A549 (cell line): Measurements from ENCODE around the gene MBLAC2. TPM values are rescaled to one million over a fixed set of nuclear protein-coding genes. Genes with fewer than 3 reads are reported as not detected.

Source experiments
- ATAC-seq, 2 experiments: fragments of 200-7000 bp in 1 of 2; fragments of >200 bp in 1 of 2; cut with Nextera tagmentation in 1 of 2; cut with Tn5 transposase in 1 of 2; 3 replicates each; pipeline versions ENCODE4 v1.8.0 to v1.9.1; 2018 to 2020; ENCODE audit warnings: mild to moderate bottlenecking in 1 of 2, moderate library complexity in 1 of 2
- CTCF ChIA-PET: fragments of 300-600 bp; sonication (Branson Sonifier 250); formaldehyde crosslinking; extraction: SDS; loops from one replicate; lab custom pipeline; 2021; ENCODE audit warnings: antibody characterized with exemption, inconsistent platforms; lab: Yijun Ruan, JAX
- POLR2A ChIA-PET: fragments of 350-600 bp; formaldehyde crosslinking; extraction: SDS; loops from one replicate; lab custom pipeline; 2021; ENCODE audit warnings: antibody characterized with exemption, inconsistent platforms; lab: Yijun Ruan, JAX
- DNase-seq, 2 experiments: peaks; one replicate each; pipeline versions ENCODE4 v3.0.0 to v3.0.0-alpha.2; 2011 to 2016; ENCODE audit warnings: low read depth in 1 of 2, low spot score in 1 of 2
- FAIRE-seq: peaks from 2 replicates; lab custom pipeline; 2011; peaks lifted over from hg19 to GRCh38; lab: Jason Lieb, UNC
- H3K27ac ChIP-seq, 2 experiments: fragments of >200 bp; sonication (Bioruptor Twin); formaldehyde crosslinking; 3 replicates each; pipeline ENCODE4 v1.5.1; 2016 to 2017
- H3K4me1 ChIP-seq: fragments of >200 bp; sonication (Bioruptor Twin); formaldehyde crosslinking; 3 replicates; pipeline ENCODE4 v1.6.1; 2016
- H3K4me2 ChIP-seq: fragments of >200 bp; sonication (Bioruptor Twin); formaldehyde crosslinking; 3 replicates; pipeline ENCODE4 v1.6.1; 2016
- H3K4me3 ChIP-seq: fragments of >200 bp; sonication (Bioruptor Twin); formaldehyde crosslinking; 3 replicates; pipeline ENCODE4 v1.5.1; 2016
- H3K9me3 ChIP-seq: fragments of >200 bp; sonication (Bioruptor Twin); formaldehyde crosslinking; 3 replicates; pipeline ENCODE4 v1.6.1; 2016
- BCL3 ChIP-seq: fragments of >200 bp; sonication (Bioruptor Twin); formaldehyde crosslinking; IDR thresholded peaks from 3 replicates; pipeline ENCODE4 v1.6.1; 2016
- EHF ChIP-seq: fragments of 250-450 bp; sonication (Bioruptor Pico); IDR thresholded peaks from 2 replicates; pipeline ENCODE4 v1.5.0; 2020; ENCODE audit warnings: mild to moderate bottlenecking
- EP300 ChIP-seq, 2 experiments: fragments of >200 bp; sonication (Bioruptor Twin); formaldehyde crosslinking; IDR thresholded peaks; 2 replicates in 1 of 2; 3 replicates in 1 of 2; pipeline ENCODE4 v1.6.1; 2016 to 2017
- JUN ChIP-seq, 2 experiments: fragments of >200 bp; sonication (Bioruptor Twin); formaldehyde crosslinking; IDR thresholded peaks; 2 replicates in 1 of 2; 3 replicates in 1 of 2; pipeline ENCODE4 v1.6.1; 2016 to 2017
- MAFK ChIP-seq: fragments of 450-650 bp; IDR thresholded peaks from 2 replicates; pipeline ENCODE4 v1.6.1; 2014; ENCODE audit not compliant: partially characterized antibody
- PHF8 ChIP-seq: fragments of 200-600 bp; sonication (generic); IDR thresholded peaks from 2 replicates; pipeline ENCODE4 v1.6.1; 2016; ENCODE audit warnings: low read depth, mild to moderate bottlenecking, antibody characterized with exemption, moderate library complexity, borderline replicate concordance
- POLR2A ChIP-seq: IDR thresholded peaks from 2 replicates; pipeline ENCODE4 v1.6.1; 2012; ENCODE audit warnings: mild to moderate bottlenecking, low read length
- TFCP2L1 ChIP-seq: fragments of 250-450 bp; sonication (Bioruptor Pico); IDR thresholded peaks from 2 replicates; pipeline ENCODE4 v1.5.0; 2021; ENCODE audit warnings: mild to moderate bottlenecking
- WGBS: methylation state at CpG from one replicate; pipeline ENCODE4 v1.1.6; 2017; ENCODE audit errors: missing lambda C conversion rate; 5-methylcytosine and 5-hydroxymethylcytosine counted together
- polyA plus RNA-seq, 4 experiments: library from polyadenylated mRNA; depleted of rRNA in 3 of 4; stranded (reverse); fragments of >200 nt; fragmentation: RNase III in 1 of 4; extraction: RNeasy Plus Mini Kit Qiagen cat#74134 plus additional on column Dnase treatment in 1 of 4; gene quantifications; 2 replicates in 3 of 4; 3 replicates in 1 of 4; pipeline ENCODE4 v1.2.3, GENCODE V29; 2011 to 2017

The MBLAC2 gene
- polyA plus RNA-seq, 2 of the 4 experiments (the other 2 are of a cell fraction) = 5.3 to 5.7 TPM

- no peak for FAIRE-seq
Measured at GRCh38 chr5:90408571-90409317, 65.8 kb downstream of the MBLAC2 start.

More at GRCh38 chr5:90408571-90409317, 65.8 kb downstream of the MBLAC2 start:
- peak overlapping the region; percentile 93 to 96 for H3K27ac ChIP-seq
- DNase-seq = no peak
- 15% methylated on average over 14 of the region's 14 CpGs for WGBS
- H3K4me2 ChIP-seq = peak overlapping the region; percentile 80
- POLR2A ChIA-PET = interaction anchor here (0.7 to 4.1 kb wide), 5 partner anchors 8 to 120 kb away, joined by 3 to 46 read pairs (median 7); partner anchors contain the start of genes LYSMD3, MBLAC2 and POLR3G
- peaks cover 25% of the 10 kb centered on the region; the same call in 2 of the 3 replicates for H3K4me1 ChIP-seq
- TF ChIP-seq BCL3 (0 out of 3 replicates have a peak, but pooled peaks have one; percentile 24), TFCP2L1 (CRISPR knock-in tag) (0 out of 2 replicates have a peak, but pooled peaks have one; percentile 20), PHF8 (peak; percentile 45; the same call in 1 of the 2 replicates), EP300 (IDR thresholded peaks at IDR 0.05) (no peak), EHF (CRISPR knock-in tag) (no peak), MAFK (no peak), POLR2A (peak; percentile 54; the same call in 1 of the 2 replicates), JUN (IDR thresholded peaks at IDR 0.05) (peak in 1 of 2 experiments; percentile 19; a peak in 1 of 5 replicates)
- TF ChIP-seq, all 56 proteins: peak for 5
- H3K9me3 ChIP-seq = no peaks in the 10 kb centered on the region
- CTCF ChIA-PET = no interaction called here
- peak in 1 of 2 experiments; percentile 13; a peak in 3 of 6 replicates for ATAC-seq
- H3K4me3 ChIP-seq = peak overlapping the region; percentile 89

Other genes with a start within 250 kb of the MBLAC2 start
- gene CETN3, start 65.0 kb downstream of the MBLAC2 start, polyA plus RNA-seq (2011; rRNA removed) = 18.4 and 50.8 TPM in 2 replicates
- gene CETN3, start 65.0 kb downstream of the MBLAC2 start, polyA plus RNA-seq (2017; fragmentation: RNase III; extraction: RNeasy Plus Mini Kit Qiagen cat#74134 plus additional on column Dnase treatment) = 49.8 to 52.9 TPM (median 49.9 TPM) in 3 replicates
- 15.7 and 22.6 TPM in 2 replicates for gene POLR3G, start 93 bp upstream of the MBLAC2 start, polyA plus RNA-seq (2011; rRNA removed)
- 11.6 to 17.5 TPM (median 11.7 TPM) in 3 replicates for gene POLR3G, start 93 bp upstream of the MBLAC2 start, polyA plus RNA-seq (2017; fragmentation: RNase III; extraction: RNeasy Plus Mini Kit Qiagen cat#74134 plus additional on column Dnase treatment)
- 17.1 and 24.1 TPM in 2 replicates for gene LYSMD3, start 54.8 kb upstream of the MBLAC2 start, polyA plus RNA-seq (2011; rRNA removed)
- gene LYSMD3, start 54.8 kb upstream of the MBLAC2 start, polyA plus RNA-seq (2017; fragmentation: RNase III; extraction: RNeasy Plus Mini Kit Qiagen cat#74134 plus additional on column Dnase treatment) = 9.5 to 11.1 TPM (median 10.6 TPM) in 3 replicates
- gene ADGRV1, start 84.0 kb upstream of the MBLAC2 start, polyA plus RNA-seq (2011; rRNA removed) = 3.7 and 4.0 TPM in 2 replicates
- gene ADGRV1, start 84.0 kb upstream of the MBLAC2 start, polyA plus RNA-seq (2017; fragmentation: RNase III; extraction: RNeasy Plus Mini Kit Qiagen cat#74134 plus additional on column Dnase treatment) = 0.17 to 0.70 TPM (median 0.65 TPM) in 3 replicates